H1 (cell line): ENCODE results near the gene SHISA6. TPM values are rescaled to one million over a fixed set of nuclear protein-coding genes. Genes with fewer than 3 reads are reported as not detected.

Source experiments
- CTCF ChIA-PET: fragments of 300-600 bp; sonication (Branson Sonifier 250); formaldehyde crosslinking; loops from one replicate; lab custom pipeline; 2021; ENCODE audit not compliant: partially characterized antibody; lab: Charles Lee
- POLR2A ChIA-PET: fragments of 300-600 bp; sonication (Branson Sonifier 250); formaldehyde crosslinking; loops from one replicate; lab custom pipeline; 2021; ENCODE audit warnings: inconsistent platforms; ENCODE audit not compliant: partially characterized antibody; lab: Charles Lee
- DNase-seq, 2 experiments: peaks; one replicate each; pipeline versions ENCODE4 v3.0.0 to v3.0.0-alpha.2; 2010 to 2022; ENCODE audit warnings: low spot score in 2 of 2, low read depth in 1 of 2, mixed read lengths in 1 of 2
- FAIRE-seq: peaks from 2 replicates; lab custom pipeline; 2011; peaks lifted over from hg19 to GRCh38; lab: Jason Lieb, UNC
- H2AFZ ChIP-seq: 2 replicates; pipeline ENCODE4 v1.8.1; 2012; ENCODE audit warnings: low read length, inconsistent platforms
- H2AK5ac ChIP-seq: 2 replicates; pipeline ENCODE4 v1.6.1; 2013; ENCODE audit warnings: low read depth, low read length
- H2BK120ac ChIP-seq: replicated peaks from 2 replicates; pipeline ENCODE3; 2013; ENCODE audit warnings: low read depth, low read length, inconsistent platforms
- H2BK12ac ChIP-seq: 2 replicates; pipeline ENCODE4 v1.6.1; 2013; ENCODE audit warnings: low read depth, low read length
- H2BK15ac ChIP-seq: 2 replicates; pipeline ENCODE4 v1.6.1; 2013; ENCODE audit warnings: low read length
- H2BK20ac ChIP-seq: 2 replicates; pipeline ENCODE4 v1.6.1; 2013; ENCODE audit warnings: low read length
- H2BK5ac ChIP-seq: 2 replicates; pipeline ENCODE4 v1.6.1; 2013; ENCODE audit warnings: low read depth, low read length
- H3K14ac ChIP-seq: 2 replicates; pipeline ENCODE4 v1.6.1; 2013; ENCODE audit warnings: inconsistent platforms; ENCODE audit not compliant: insufficient read length
- H3K18ac ChIP-seq: 2 replicates; pipeline ENCODE4 v1.6.1; 2013; ENCODE audit warnings: low read length; ENCODE audit errors: extremely low read depth
- H3K23ac ChIP-seq: 2 replicates; pipeline ENCODE4 v1.6.1; 2013; ENCODE audit warnings: inconsistent platforms; ENCODE audit not compliant: insufficient read length
- H3K23me2 ChIP-seq: 2 replicates; pipeline ENCODE4 v1.6.1; 2013; ENCODE audit warnings: low read depth, low read length
- H3K27ac ChIP-seq: 2 replicates; pipeline ENCODE4 v1.6.1; 2011; ENCODE audit warnings: low read depth, low read length, inconsistent platforms
- H3K27me3 ChIP-seq, 4 experiments: replicated peaks in 1 of 4; 1 replicate in 1 of 4; 2 replicates in 3 of 4; pipeline versions ENCODE4 v1.6.1 to v1.8.1; 2011 to 2013; ENCODE audit warnings: low read length in 3 of 4, mild to moderate bottlenecking in 3 of 4, inconsistent platforms in 2 of 4, mixed read lengths in 2 of 4, moderate library complexity in 1 of 4; ENCODE audit not compliant: control insufficient read depth in 3 of 4, insufficient read depth in 3 of 4; ENCODE audit errors: extremely low read depth in 1 of 4
- H3K36me3 ChIP-seq, 4 experiments: 2 replicates each; pipeline versions ENCODE4 v1.6.1 to v1.8.1; 2011 to 2013; ENCODE audit warnings: mild to moderate bottlenecking in 4 of 4, low read length in 3 of 4, moderate library complexity in 2 of 4, control low read depth in 1 of 4, inconsistent platforms in 1 of 4; ENCODE audit not compliant: insufficient read depth in 4 of 4, control insufficient read depth in 2 of 4
- H3K4ac ChIP-seq: replicated peaks from 2 replicates; pipeline ENCODE3; 2013; ENCODE audit warnings: low read length, low read depth, mixed read lengths, inconsistent platforms; ENCODE audit not compliant: insufficient read length
- H3K4me1 ChIP-seq, 4 experiments: replicated peaks in 1 of 4; 1 replicate in 1 of 4; 2 replicates in 3 of 4; pipeline versions ENCODE4 v1.6.1 to v1.8.1; 2011 to 2013; ENCODE audit warnings: low read length in 3 of 4, inconsistent platforms in 2 of 4, mixed read lengths in 1 of 4; ENCODE audit not compliant: insufficient read depth in 4 of 4, control insufficient read depth in 3 of 4
- H3K4me2 ChIP-seq, 2 experiments: 2 replicates each; pipeline versions ENCODE4 v1.6.1 to v1.8.1; 2011 to 2013; ENCODE audit warnings: low read depth in 2 of 2, low read length in 2 of 2, control low read depth in 1 of 2, inconsistent platforms in 1 of 2, mild to moderate bottlenecking in 1 of 2; ENCODE audit not compliant: insufficient read depth in 1 of 2
- H3K4me3 ChIP-seq, 4 experiments: fragments of 200-600, 300-600 bp in 1 of 4; sonication (generic), shearing (Covaris generic), sonication (Bioruptor Twin) in 1 of 4; 2 replicates each; pipeline versions ENCODE4 v1.5.1 to v1.8.1; 2011 to 2016; ENCODE audit warnings: low read length in 4 of 4, low read depth in 3 of 4, control low read depth in 2 of 4, inconsistent platforms in 2 of 4, mild to moderate bottlenecking in 2 of 4, mixed read lengths in 1 of 4, moderate library complexity in 1 of 4; ENCODE audit not compliant: insufficient read depth in 2 of 4; ENCODE audit errors: extremely low read depth in 1 of 4
- H3K56ac ChIP-seq: replicated peaks from 2 replicates; pipeline ENCODE3; 2013; ENCODE audit warnings: low read depth, mild to moderate bottlenecking, mixed read lengths, low read length, inconsistent platforms; ENCODE audit not compliant: insufficient read length
- H3K79me1 ChIP-seq: 2 replicates; pipeline ENCODE4 v1.6.1; 2013; ENCODE audit warnings: low read depth, low read length, control low read depth
- H3K79me2 ChIP-seq, 2 experiments: 2 replicates each; pipeline versions ENCODE4 v1.6.1 to v1.8.1; 2012 to 2013; ENCODE audit warnings: low read length in 2 of 2, mild to moderate bottlenecking in 2 of 2, inconsistent platforms in 1 of 2; ENCODE audit not compliant: insufficient read depth in 2 of 2, control insufficient read depth in 1 of 2
- H3K9ac ChIP-seq, 4 experiments: replicated peaks in 1 of 4; 1 replicate in 1 of 4; 2 replicates in 3 of 4; pipeline versions ENCODE4 v1.6.1 to v1.8.1; 2011 to 2013; ENCODE audit warnings: low read depth in 3 of 4, low read length in 3 of 4, control low read depth in 2 of 4, mild to moderate bottlenecking in 2 of 4, moderate library complexity in 2 of 4, inconsistent platforms in 1 of 4; ENCODE audit errors: extremely low read depth in 1 of 4
- H3K9me3 ChIP-seq, 2 experiments: 2 replicates each; pipeline versions ENCODE4 v1.6.1 to v1.8.1; 2012 to 2013; ENCODE audit warnings: mild to moderate bottlenecking in 2 of 2, moderate library complexity in 2 of 2, control low read depth in 1 of 2, inconsistent platforms in 1 of 2, low read depth in 1 of 2, low read length in 1 of 2, mixed read lengths in 1 of 2; ENCODE audit not compliant: insufficient read depth in 2 of 2
- H4K20me1 ChIP-seq, 2 experiments: replicated peaks in 1 of 2; 2 replicates each; pipeline versions ENCODE3 to v1.8.1; 2011 to 2013; ENCODE audit warnings: inconsistent platforms in 2 of 2, low read length in 2 of 2, mild to moderate bottlenecking in 1 of 2; ENCODE audit not compliant: insufficient read depth in 2 of 2, control insufficient read depth in 1 of 2
- H4K5ac ChIP-seq: 2 replicates; pipeline ENCODE4 v1.6.1; 2013; ENCODE audit warnings: low read length, low read depth, mixed read lengths, inconsistent platforms; ENCODE audit not compliant: insufficient read length
- H4K8ac ChIP-seq: 2 replicates; pipeline ENCODE4 v1.8.0; 2013; ENCODE audit warnings: mild to moderate bottlenecking, moderate library complexity, low read length, inconsistent platforms; ENCODE audit not compliant: insufficient read depth; ENCODE audit errors: extremely low read depth
- H4K91ac ChIP-seq: replicated peaks from 2 replicates; pipeline ENCODE3; 2013; ENCODE audit warnings: low read length, mixed read lengths, inconsistent platforms; ENCODE audit not compliant: insufficient read length
- ASH2L ChIP-seq: fragments of 200-600, 300-600 bp; sonication (generic); IDR thresholded peaks from one replicate; pipeline ENCODE4 v1.7.1; 2017; ENCODE audit warnings: low read length
- BRCA1 ChIP-seq: IDR thresholded peaks from 2 replicates; pipeline ENCODE4 v1.6.1; 2012; ENCODE audit warnings: low read depth, low read length, improper control_type of control experiment
- CEBPB ChIP-seq: IDR thresholded peaks from 2 replicates; pipeline ENCODE4 v1.6.1; 2012; ENCODE audit warnings: low read depth, low read length
- CTBP2 ChIP-seq: IDR thresholded peaks from 2 replicates; pipeline ENCODE4 v1.7.0; 2011; ENCODE audit warnings: borderline replicate concordance, mild to moderate bottlenecking, moderate library complexity, mixed read lengths, low read length; ENCODE audit not compliant: insufficient read depth, insufficient read length
- FOSL1 ChIP-seq: IDR thresholded peaks from 2 replicates; pipeline ENCODE4 v1.6.1; 2011; ENCODE audit warnings: mild to moderate bottlenecking, low read depth, low read length, moderate library complexity; ENCODE audit not compliant: insufficient read depth
- GTF2F1 ChIP-seq: IDR thresholded peaks from 2 replicates; pipeline ENCODE4 v1.6.1; 2012; ENCODE audit warnings: low read depth, low read length, improper control_type of control experiment, borderline replicate concordance
- JUND ChIP-seq: IDR thresholded peaks from 2 replicates; pipeline ENCODE4 v1.6.1; 2011; ENCODE audit warnings: mild to moderate bottlenecking, improper control_type of control experiment, low read length
- POU5F1 ChIP-seq: IDR thresholded peaks from 2 replicates; pipeline ENCODE4 v1.6.1; 2011; ENCODE audit warnings: low read depth, mild to moderate bottlenecking, low read length, moderate library complexity
- RXRA ChIP-seq: IDR thresholded peaks from 2 replicates; pipeline ENCODE4 v1.6.1; 2011; ENCODE audit warnings: low read depth, mild to moderate bottlenecking, low read length, moderate library complexity; ENCODE audit not compliant: insufficient read depth
- SIX5 ChIP-seq: IDR thresholded peaks from 2 replicates; pipeline ENCODE4 v1.6.1; 2011; ENCODE audit warnings: mild to moderate bottlenecking, low read depth, low read length
- SP2 ChIP-seq: IDR thresholded peaks from 2 replicates; pipeline ENCODE4 v1.6.1; 2012; ENCODE audit warnings: mild to moderate bottlenecking, low read length, inconsistent platforms
- TBP ChIP-seq: IDR thresholded peaks from 2 replicates; pipeline ENCODE4 v1.6.1; 2011; ENCODE audit warnings: low read depth, low read length, improper control_type of control experiment
- TEAD4 ChIP-seq: IDR thresholded peaks from 2 replicates; pipeline ENCODE4 v1.6.1; 2012; ENCODE audit warnings: low read depth, low read length, inconsistent platforms, mixed read lengths
- whole genome bisulfite sequencing, 2 experiments: shearing (Covaris generic) in 1 of 2; methylation state at CpG; one replicate each; pipeline versions ENCODE4 v1.1.6 to v1.1.7; 2013 to 2015; ENCODE audit warnings: low lambda C conversion rate in 2 of 2, mixed read lengths in 2 of 2, inconsistent platforms in 1 of 2, low coverage in 1 of 2, missing lambda C conversion rate in 1 of 2; ENCODE audit not compliant: insufficient replicate concordance in 2 of 2, insufficient coverage in 1 of 2, insufficient read length in 1 of 2; ENCODE audit errors: extremely low coverage in 1 of 2, missing lambda C conversion rate in 1 of 2; 5-methylcytosine and 5-hydroxymethylcytosine counted together
- polyA plus RNA-seq, 7 experiments: library from polyadenylated mRNA; depleted of rRNA in 3 of 7; stranded (reverse) in 5 of 7; unstranded in 2 of 7; fragments of >200 nt in 5 of 7; fragments of 200-250 nt in 2 of 7; gene quantifications; 1 replicate in 5 of 7; 2 replicates in 1 of 7; 4 replicates in 1 of 7; pipeline versions ENCODE4 v1.2.1 to v1.2.3, GENCODE V29; 2011 to 2013; ENCODE audit warnings: missing spikeins in 2 of 7, mixed read lengths in 2 of 7
- total RNA-seq: library from RNA; stranded (reverse); fragmentation: NEBNext Ultra II Directional; extraction: Animal tissue kit (Norgen Biotek cat#: 25700); gene quantifications from 2 replicates; pipeline ENCODE4 v1.2.1, GENCODE V29; 2021
- TF ChIP-seq, protein P1 (sequence below): IDR thresholded peaks from 2 replicates; pipeline ENCODE4 v1.6.1; 2012; ENCODE audit warnings: inconsistent platforms
- TF ChIP-seq, protein P2 (sequence below): IDR thresholded peaks from 2 replicates; pipeline ENCODE4 v1.6.1; 2011; ENCODE audit warnings: low read length, improper control_type of control experiment

SHISA6 gene
- total and polyA plus RNA-seq, 2 of the 8 experiments (the other 6 are each of a cell fraction or from before 2014, with no cell fraction given) = 2.9 to 4.8 TPM

DNA sequence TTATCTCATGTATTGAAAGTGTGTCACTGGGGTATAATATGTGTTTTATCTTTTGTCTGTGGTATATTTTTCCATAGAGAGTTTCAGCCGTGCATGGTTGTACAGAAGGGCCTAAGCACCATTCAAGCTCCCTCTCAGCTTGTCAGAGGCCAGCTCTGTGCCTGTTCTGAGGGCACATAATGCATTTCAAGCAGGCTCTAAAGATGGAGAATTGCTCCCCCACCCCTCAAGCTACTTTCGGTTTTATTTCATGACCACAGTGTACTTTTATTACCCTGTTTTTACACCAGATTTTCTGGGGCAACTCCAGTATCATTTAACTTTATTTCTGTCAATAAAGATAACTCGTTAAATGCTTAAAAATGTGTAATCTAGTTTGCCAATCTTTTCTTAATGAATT lies 131.7 kb downstream of the SHISA6 start:
- WGBS, 2 experiments = 88% methylated on average over 3 of the region's 3 CpGs; no CpG with 5 or more reads in 1 of the 2 experiments
- Histone ChIP-seq H2BK20ac (no peak overlapping the region), H3K4me3 (no peak overlapping the region), H2BK12ac (no peak overlapping the region), H2BK15ac (no peak overlapping the region), H4K20me1 (no peaks in the 10 kb centered on the region), H3K4me1 (peaks cover 0 to 5% (median 0%) of the 10 kb centered on the region in 4 experiments; a peak in 2 of 7 replicates), H4K5ac (no peak overlapping the region), H3K9ac (no peak overlapping the region), H3K56ac (no peak overlapping the region), H3K4me2 (no peak overlapping the region), H2BK5ac (no peak overlapping the region), H3K4ac (no peak overlapping the region), H2BK120ac (no peak overlapping the region), H2AK5ac (no peak overlapping the region), H3K23me2 (no peaks in the 10 kb centered on the region), H3K79me2 (no peaks in the 10 kb centered on the region), H4K91ac (no peak overlapping the region), H3K23ac (no peak overlapping the region), H3K79me1 (no peaks in the 10 kb centered on the region), H3K14ac (no peak overlapping the region), H3K27me3 (no peaks in the 10 kb centered on the region), H3K9me3 (no peaks in the 10 kb centered on the region), H4K8ac (no peak overlapping the region), H3K36me3 (no peaks in the 10 kb centered on the region), H3K18ac (no peak overlapping the region), H3K27ac (no peak overlapping the region), H2AFZ (no peak overlapping the region)
- ChIA-PET CTCF (no interaction called here), POLR2A (no interaction called here)
- FAIRE-seq (no peak), DNase-seq (no peak)
- TF ChIP-seq FOSL1 = no peak
- TF ChIP-seq POU5F1 = no peak
- no peak for TF ChIP-seq TBP
- TF ChIP-seq JUND = no peak
- TF ChIP-seq, protein P1, sequence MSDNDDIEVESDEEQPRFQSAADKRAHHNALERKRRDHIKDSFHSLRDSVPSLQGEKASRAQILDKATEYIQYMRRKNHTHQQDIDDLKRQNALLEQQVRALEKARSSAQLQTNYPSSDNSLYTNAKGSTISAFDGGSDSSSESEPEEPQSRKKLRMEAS = no peak
- TF ChIP-seq RXRA = no peak
- TF ChIP-seq, protein P2, sequence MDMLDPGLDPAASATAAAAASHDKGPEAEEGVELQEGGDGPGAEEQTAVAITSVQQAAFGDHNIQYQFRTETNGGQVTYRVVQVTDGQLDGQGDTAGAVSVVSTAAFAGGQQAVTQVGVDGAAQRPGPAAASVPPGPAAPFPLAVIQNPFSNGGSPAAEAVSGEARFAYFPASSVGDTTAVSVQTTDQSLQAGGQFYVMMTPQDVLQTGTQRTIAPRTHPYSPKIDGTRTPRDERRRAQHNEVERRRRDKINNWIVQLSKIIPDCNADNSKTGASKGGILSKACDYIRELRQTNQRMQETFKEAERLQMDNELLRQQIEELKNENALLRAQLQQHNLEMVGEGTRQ = no peak
- TF ChIP-seq BRCA1 = no peak
- no peak for TF ChIP-seq TEAD4
- no peak for TF ChIP-seq GTF2F1
- TF ChIP-seq CEBPB = no peak
- TF ChIP-seq CTBP2 = no peak
- no peak for TF ChIP-seq SP2
- no peak for TF ChIP-seq ASH2L
- no peak for TF ChIP-seq SIX5
